ENCODE data around the gene DOK3. TPM values are rescaled to one million over a fixed set of nuclear protein-coding genes. Genes with fewer than 3 reads are reported as not detected.

The DOK3 gene
- 138 and 188 TPM in 2 replicates for total RNA-seq (2014; rRNA removed; shearing (Covaris generic); ENCODE audit: low replicate concordance)

DNA sequence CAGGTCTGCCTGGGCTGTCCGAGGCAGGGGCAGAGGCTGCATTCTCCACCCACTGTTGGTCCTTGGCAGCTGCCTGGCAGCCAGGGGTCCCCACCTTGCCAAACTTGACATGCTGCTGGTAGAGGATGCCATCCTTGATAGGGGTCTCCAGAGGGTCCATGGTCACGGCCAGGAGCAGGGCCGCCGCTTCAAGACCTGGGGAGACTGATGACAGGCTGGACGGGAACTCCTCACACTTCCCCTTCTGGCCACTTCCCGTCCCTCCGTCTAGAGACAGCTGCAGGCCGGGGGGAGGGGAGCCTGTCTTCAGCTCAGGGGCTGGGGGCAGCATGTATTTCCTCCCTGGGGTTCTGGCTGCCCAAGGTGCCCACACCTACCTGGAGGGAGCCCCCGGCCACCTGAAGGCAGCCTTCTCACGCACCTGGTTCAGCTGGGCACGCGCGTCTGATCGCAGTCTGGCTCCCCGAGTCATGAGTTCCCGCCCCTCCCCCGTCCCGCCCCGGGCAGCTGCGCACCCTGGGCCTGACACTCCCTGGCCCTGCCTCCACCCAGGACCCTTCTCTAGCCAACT lies at the start of gene DOK3:
TSS of gene DOK3 (minus strand) at position 446 of the 571 bp plus-strand sequence. CDS start at position 160, 286 bp downstream.
- Histone ChIP-seq H4K20me1 (ENCODE audit: insufficient read depth, low read depth, low read length) (no peaks in the 10 kb centered on the region), H3K27ac (ENCODE audit: low read length) (peak within 1 kb of the TSS; percentile 99), H3K9ac (ENCODE audit: low read length) (peak within 1 kb of the TSS; percentile 99), H3K4me2 (ENCODE audit: low read depth, low read length, poor library complexity, severe bottlenecking) (peak within 1 kb of the TSS; percentile 100), H3K4me3 (ENCODE audit: low read length) (peak within 1 kb of the TSS; percentile 93), H3K9me2 (replicated peaks; ENCODE audit: insufficient read depth, low read length) (no peaks in the 10 kb centered on the region), H3K9me3 (ENCODE audit: low read length) (no peaks in the 10 kb centered on the region), H3K4me1 (ENCODE audit: low read length) (peaks cover 69% of the 10 kb centered on the region), H3K27me3 (ENCODE audit: low read length) (no peaks in the 10 kb centered on the region), H3K36me3 (ENCODE audit: insufficient read depth, low read length) (peaks cover 19% of the 10 kb centered on the region), H2AFZ (ENCODE audit: low read length) (no peak within 1 kb of the TSS), H3K79me2 (ENCODE audit: low read length) (peaks cover 31% of the 10 kb centered on the region)
- DNase-seq: peak; percentile 90

DNA sequence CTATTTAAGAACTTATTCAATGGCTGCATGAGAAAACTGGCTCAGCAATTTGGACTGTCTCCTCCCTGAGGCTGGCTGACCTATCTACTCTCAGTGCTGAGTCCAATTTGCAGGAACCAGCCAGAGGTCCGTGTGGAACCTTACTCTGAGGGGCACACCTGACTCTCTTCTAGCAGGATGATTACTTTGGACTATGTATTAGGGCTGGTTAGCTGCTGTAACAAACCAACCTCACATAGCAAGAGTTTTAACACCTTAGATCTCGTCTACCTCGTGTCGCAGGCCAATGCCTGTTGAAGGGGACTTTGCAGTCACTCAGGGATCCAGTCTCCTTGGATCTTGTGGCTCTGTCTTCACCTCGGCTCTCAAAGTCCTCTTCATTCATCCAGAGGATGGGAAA lies 48.2 kb upstream of the DOK3 start:
- no peaks in the 10 kb centered on the region for H3K27me3 ChIP-seq (ENCODE audit: low read length)
- no peak overlapping the region for H3K9ac ChIP-seq (ENCODE audit: low read length)
- no peaks in the 10 kb centered on the region for H3K36me3 ChIP-seq (ENCODE audit: insufficient read depth, low read length)

GRCh38 chr5:177557041-177557647 lies 47.5 kb upstream of the DOK3 start:
- H3K9me3 ChIP-seq (ENCODE audit: low read length): no peaks in the 10 kb centered on the region
- peaks cover 20% of the 10 kb centered on the region for H3K79me2 ChIP-seq (ENCODE audit: low read length)
- H3K27ac ChIP-seq (ENCODE audit: low read length): no peak overlapping the region
- peak overlapping the region; percentile 12 for H3K4me2 ChIP-seq (ENCODE audit: low read depth, low read length, poor library complexity, severe bottlenecking)
- H3K4me1 ChIP-seq (ENCODE audit: low read length): peaks cover 33% of the 10 kb centered on the region
- H4K20me1 ChIP-seq (ENCODE audit: insufficient read depth, low read depth, low read length): peaks cover 13% of the 10 kb centered on the region; the same call in 1 of the 2 replicates
- H3K9me2 ChIP-seq (replicated peaks; ENCODE audit: insufficient read depth, low read length): no peaks in the 10 kb centered on the region
- H3K4me3 ChIP-seq (ENCODE audit: low read length): no peak overlapping the region
- 0 out of 2 replicates have a peak overlapping the region, but pooled peaks have one; percentile 32 for H2AFZ ChIP-seq (ENCODE audit: low read length)
- H3K27me3 ChIP-seq (ENCODE audit: low read length): no peaks in the 10 kb centered on the region
- peak overlapping the region; percentile 40 for H3K9ac ChIP-seq (ENCODE audit: low read length)
- peak; percentile 75 for DNase-seq
- no peaks in the 10 kb centered on the region for H3K36me3 ChIP-seq (ENCODE audit: insufficient read depth, low read length)

More for the DNA sequence above, 48.2 kb upstream of the DOK3 start:
- H4K20me1 ChIP-seq (ENCODE audit: insufficient read depth, low read depth, low read length): peaks cover 12% of the 10 kb centered on the region; the same call in 1 of the 2 replicates
- H3K4me1 ChIP-seq (ENCODE audit: low read length): peaks cover 29% of the 10 kb centered on the region
- no peak overlapping the region for H3K4me2 ChIP-seq (ENCODE audit: low read depth, low read length, poor library complexity, severe bottlenecking)
- no peak overlapping the region for H2AFZ ChIP-seq (ENCODE audit: low read length)
- H3K27ac ChIP-seq (ENCODE audit: low read length): no peak overlapping the region
- no peaks in the 10 kb centered on the region for H3K9me2 ChIP-seq (replicated peaks; ENCODE audit: insufficient read depth, low read length)
- no peaks in the 10 kb centered on the region for H3K9me3 ChIP-seq (ENCODE audit: low read length)
- DNase-seq: no peak
- H3K4me3 ChIP-seq (ENCODE audit: low read length): no peak overlapping the region
- peaks cover 13% of the 10 kb centered on the region for H3K79me2 ChIP-seq (ENCODE audit: low read length)

DNA sequence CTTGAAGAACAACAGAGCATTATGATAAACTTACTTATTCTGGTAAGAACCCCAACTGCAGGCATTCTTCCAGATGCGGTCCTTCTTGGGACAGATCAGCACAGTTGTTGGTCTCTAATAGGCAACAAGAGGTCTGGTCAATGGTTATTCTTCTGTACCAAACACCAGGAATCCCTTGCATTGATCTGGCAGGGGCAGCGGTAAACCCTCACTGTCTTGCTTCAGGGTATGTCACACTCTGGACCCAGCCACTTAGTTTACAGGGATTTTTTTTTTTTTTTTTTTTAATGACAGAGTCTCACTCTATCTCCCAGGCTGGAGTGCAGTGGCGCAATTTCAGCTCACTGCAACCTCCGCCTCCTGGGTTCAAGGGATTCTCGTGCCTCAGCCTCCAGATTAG lies 46.0 kb upstream of the DOK3 start:
- Histone ChIP-seq H3K36me3 (ENCODE audit: insufficient read depth, low read length) (peaks cover 13% of the 10 kb centered on the region; the same call in 1 of the 2 replicates), H3K4me1 (ENCODE audit: low read length) (peaks cover 33% of the 10 kb centered on the region), H2AFZ (ENCODE audit: low read length) (no peak overlapping the region), H3K79me2 (ENCODE audit: low read length) (peaks cover 34% of the 10 kb centered on the region), H3K27me3 (ENCODE audit: low read length) (no peaks in the 10 kb centered on the region), H3K27ac (ENCODE audit: low read length) (no peak overlapping the region), H3K4me2 (ENCODE audit: low read depth, low read length, poor library complexity, severe bottlenecking) (peak overlapping the region; percentile 75), H3K9me2 (replicated peaks; ENCODE audit: insufficient read depth, low read length) (no peaks in the 10 kb centered on the region), H3K9ac (ENCODE audit: low read length) (0 out of 2 replicates have a peak overlapping the region, but pooled peaks have one; percentile 64), H3K4me3 (ENCODE audit: low read length) (peak overlapping the region; percentile 69; the same call in 1 of the 2 replicates), H4K20me1 (ENCODE audit: insufficient read depth, low read depth, low read length) (peaks cover 13% of the 10 kb centered on the region; the same call in 1 of the 2 replicates), H3K9me3 (ENCODE audit: low read length) (no peaks in the 10 kb centered on the region)
- no peak for DNase-seq

DNA sequence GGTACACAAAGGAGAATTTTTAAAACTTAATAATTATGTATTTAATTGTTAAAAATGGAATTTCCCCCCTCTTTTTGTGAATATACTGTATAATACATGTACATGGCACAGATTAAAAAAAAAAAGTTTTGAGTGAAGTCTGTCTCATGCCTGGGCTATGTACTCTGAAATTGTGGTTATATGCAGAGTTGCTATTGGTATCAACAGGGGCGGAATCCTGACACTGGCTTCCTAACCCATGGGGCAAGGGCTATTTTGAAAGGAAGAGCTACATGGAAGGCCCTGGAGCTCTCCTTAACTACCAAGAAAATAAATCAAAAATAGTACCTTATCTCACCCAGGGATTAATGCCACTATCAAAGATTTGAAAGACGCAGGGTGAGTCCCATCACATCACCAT lies 45.6 kb upstream of the DOK3 start:
- Histone ChIP-seq H3K4me1 (ENCODE audit: low read length) (peaks cover 37% of the 10 kb centered on the region), H4K20me1 (ENCODE audit: insufficient read depth, low read depth, low read length) (peaks cover 13% of the 10 kb centered on the region; the same call in 1 of the 2 replicates), H3K9ac (ENCODE audit: low read length) (peak overlapping the region; percentile 64), H3K9me2 (replicated peaks; ENCODE audit: insufficient read depth, low read length) (no peaks in the 10 kb centered on the region), H3K27ac (ENCODE audit: low read length) (no peak overlapping the region), H2AFZ (ENCODE audit: low read length) (no peak overlapping the region), H3K9me3 (ENCODE audit: low read length) (no peaks in the 10 kb centered on the region), H3K27me3 (ENCODE audit: low read length) (no peaks in the 10 kb centered on the region), H3K79me2 (ENCODE audit: low read length) (peaks cover 39% of the 10 kb centered on the region), H3K36me3 (ENCODE audit: insufficient read depth, low read length) (peaks cover 13% of the 10 kb centered on the region; the same call in 1 of the 2 replicates), H3K4me2 (ENCODE audit: low read depth, low read length, poor library complexity, severe bottlenecking) (peak overlapping the region; percentile 75), H3K4me3 (ENCODE audit: low read length) (peak overlapping the region; percentile 69)
- no peak for DNase-seq

- H3K27ac ChIP-seq (ENCODE audit: low read length): peak within 1 kb of the TSS; percentile 44; the same call in 1 of the 2 replicates
- peaks cover 45% of the 10 kb centered on the region for H3K79me2 ChIP-seq (ENCODE audit: low read length)
- H3K27me3 ChIP-seq (ENCODE audit: low read length): no peaks in the 10 kb centered on the region
- H3K4me3 ChIP-seq (ENCODE audit: low read length): peak within 1 kb of the TSS; percentile 92
- H3K36me3 ChIP-seq (ENCODE audit: insufficient read depth, low read length): peaks cover 13% of the 10 kb centered on the region; the same call in 1 of the 2 replicates
- peak; percentile 97 for DNase-seq
- H4K20me1 ChIP-seq (ENCODE audit: insufficient read depth, low read depth, low read length): peaks cover 13% of the 10 kb centered on the region; the same call in 1 of the 2 replicates
- peak within 1 kb of the TSS; percentile 76; the same call in 1 of the 2 replicates for H2AFZ ChIP-seq (ENCODE audit: low read length)
- H3K9ac ChIP-seq (ENCODE audit: low read length): peak within 1 kb of the TSS; percentile 94
- H3K4me1 ChIP-seq (ENCODE audit: low read length): peaks cover 37% of the 10 kb centered on the region
- H3K9me3 ChIP-seq (ENCODE audit: low read length): no peaks in the 10 kb centered on the region
- H3K4me2 ChIP-seq (ENCODE audit: low read depth, low read length, poor library complexity, severe bottlenecking): peak within 1 kb of the TSS; percentile 93
- H3K9me2 ChIP-seq (replicated peaks; ENCODE audit: insufficient read depth, low read length): no peaks in the 10 kb centered on the region
These were observed 45.0 kb upstream of the DOK3 start, which contains the start of gene FAM193B for GRCh38 chr5:177554474-177555111. Gene FAM193B, minus strand, starts transcription at chr5:177554563. Its CDS starts 105 bp downstream, at chr5:177554458.

DNA sequence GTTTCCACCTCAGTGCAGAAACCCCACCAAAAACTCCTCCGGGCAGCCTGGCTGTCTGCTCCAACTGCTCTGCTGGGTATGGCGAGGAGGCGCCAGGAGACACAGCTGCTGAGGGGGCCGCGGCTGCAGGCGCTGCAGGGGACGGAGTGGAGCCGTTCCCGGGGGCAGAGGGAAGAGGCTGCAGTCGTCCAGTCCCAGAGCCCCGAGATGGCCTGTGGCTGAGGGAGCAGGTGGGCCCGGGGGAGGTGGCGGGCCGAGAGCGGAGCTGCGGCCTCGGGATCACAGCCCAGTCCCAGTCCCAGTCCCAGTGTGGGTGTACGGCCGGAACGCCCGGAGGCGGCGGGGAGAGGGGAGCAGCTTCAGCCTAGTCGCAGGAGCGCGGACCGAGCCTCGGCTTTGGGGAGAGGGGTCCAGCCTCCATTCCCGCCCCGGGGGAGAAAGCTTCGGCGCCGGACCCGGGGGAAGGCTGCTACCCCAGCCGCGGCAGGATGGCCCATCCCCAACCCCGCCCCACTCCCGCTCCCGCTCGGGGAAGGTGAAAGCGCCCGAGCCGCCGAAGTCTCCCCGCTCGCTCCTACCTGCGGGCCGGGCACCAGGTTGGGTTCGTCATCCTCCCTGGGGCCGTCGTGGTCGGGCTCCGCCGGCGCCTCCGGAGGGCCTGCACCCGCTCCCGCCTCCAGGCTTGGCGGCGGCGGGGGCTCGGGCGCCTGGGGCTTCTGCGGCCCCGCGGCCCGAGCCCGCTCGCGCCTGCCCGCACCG lies 44.2 kb upstream of the DOK3 start:
- Histone ChIP-seq H3K4me1 (ENCODE audit: low read length) (peaks cover 37% of the 10 kb centered on the region), H3K9ac (ENCODE audit: low read length) (peak overlapping the region; percentile 94), H3K36me3 (ENCODE audit: insufficient read depth, low read length) (peaks cover 13% of the 10 kb centered on the region; the same call in 1 of the 2 replicates), H3K79me2 (ENCODE audit: low read length) (peaks cover 49% of the 10 kb centered on the region), H2AFZ (ENCODE audit: low read length) (no peak overlapping the region), H3K27ac (ENCODE audit: low read length) (peak overlapping the region; percentile 44; the same call in 1 of the 2 replicates), H3K9me3 (ENCODE audit: low read length) (no peaks in the 10 kb centered on the region), H3K9me2 (replicated peaks; ENCODE audit: insufficient read depth, low read length) (no peaks in the 10 kb centered on the region), H3K4me3 (ENCODE audit: low read length) (peak overlapping the region; percentile 92), H3K4me2 (ENCODE audit: low read depth, low read length, poor library complexity, severe bottlenecking) (peak overlapping the region; percentile 93), H4K20me1 (ENCODE audit: insufficient read depth, low read depth, low read length) (peaks cover 13% of the 10 kb centered on the region; the same call in 1 of the 2 replicates), H3K27me3 (ENCODE audit: low read length) (no peaks in the 10 kb centered on the region)
- DNase-seq: peak; percentile 63
